ENCODE data around the gene DHFR. TPM values are rescaled to one million over a fixed set of nuclear protein-coding genes. Genes with fewer than 3 reads are reported as not detected.

The DHFR gene
- total and polyA plus RNA-seq, 2 donors (not counting 1 experiment from before 2014, with no cell fraction given) = 8.5 to 12.6 TPM

- intact Hi-C loops (cut with micrococcal nuclease) = no loop called here
- WGBS (ENCODE audit: insufficient coverage) = 72% methylated on average over 16 of the region's 16 CpGs
- Mint-ChIP-seq H3K9me3 (ENCODE audit: insufficient read depth) (no peaks in the 10 kb centered on the region), H3K27ac (peak overlapping the region; percentile 76), H3K27me3 (no peaks in the 10 kb centered on the region), H3K4me1 (peaks cover 13% of the 10 kb centered on the region), H3K4me3 (peak overlapping the region; percentile 53)
- peak overlapping the region in 4 of 5 experiments; percentile 12 to 50 (median 36) for H3K4me3 ChIP-seq (ENCODE audit: control extremely low read depth in 1 of 5, extremely low read depth in 1 of 5, insufficient read depth in 1 of 5, low read depth in 2 of 5, low read length in 4 of 5)
- peak; percentile 51 for DNase-seq
- no peaks in the 10 kb centered on the region for H4K20me1 ChIP-seq (ENCODE audit: control insufficient read depth, insufficient read depth, low read length, poor library complexity, severe bottlenecking)
- H3K9ac ChIP-seq (ENCODE audit: low read length) = peak overlapping the region; percentile 39
- H3K27ac ChIP-seq (ENCODE audit: low read length in 2 of 2) = peak overlapping the region in 1 of 2 donors; percentile 17
- peak; percentile 79 for ATAC-seq (ENCODE audit: low read depth)
- H3K4me1 ChIP-seq (ENCODE audit: control insufficient read depth in 2 of 2, insufficient read depth in 2 of 2, low read length in 2 of 2) = peaks cover 5 to 13% of the 10 kb centered on the region in 2 donors
- H3K9me3 ChIP-seq (ENCODE audit: control extremely low read depth in 1 of 3, control insufficient read depth in 2 of 3, insufficient read depth in 1 of 3, low read length in 2 of 3) = no peaks in the 10 kb centered on the region
- POLR2A ChIA-PET = no interaction called here
- CTCF ChIA-PET = interaction anchor here (0.5 to 2.2 kb wide), 3 partner anchors 66 to 576 kb away, joined by 4 to 10 read pairs (median 7); no protein-coding TSS in a partner anchor
- peak overlapping the region; percentile 58 for H3K4me2 ChIP-seq (replicated peaks; ENCODE audit: low read depth, low read length, poor library complexity, severe bottlenecking)
- H3K36me3 ChIP-seq (replicated peaks in 1 of 2; ENCODE audit: control extremely low read depth in 1 of 2, control insufficient read depth in 1 of 2, extremely low read depth in 1 of 2, insufficient read depth in 2 of 2, low read length in 1 of 2) = peaks cover 25 to 51% of the 10 kb centered on the region in 2 experiments
- H3K79me2 ChIP-seq (ENCODE audit: control insufficient read depth, insufficient read depth, low read length) = no peaks in the 10 kb centered on the region
- H2AFZ ChIP-seq (ENCODE audit: insufficient read depth, low read depth, low read length, poor library complexity, severe bottlenecking) = peak overlapping the region; percentile 44
- TF ChIP-seq CTCF (IDR thresholded peaks at IDR 0.05) (no peak), EZH2 (IDR thresholded peaks at IDR 0.05; ENCODE audit: borderline replicate concordance, insufficient read depth, low read depth, low read length, poor library complexity, severe bottlenecking) (no peak)
- no peaks in the 10 kb centered on the region for H3K27me3 ChIP-seq (replicated peaks in 1 of 4; ENCODE audit: control extremely low read depth in 1 of 4, control insufficient read depth in 3 of 4, insufficient read depth in 4 of 4, low read length in 3 of 4)
Observed at GRCh38 chr5:80668016-80668969, 13.5 kb upstream of the DHFR start.

GRCh38 chr5:80667384-80667783, 12.6 kb upstream of the DHFR start:
- CTCF ChIA-PET = interaction anchor here (0.9 kb wide), 1 partner anchor 576 kb away, joined by 3 read pairs; no protein-coding TSS in a partner anchor
- no peak overlapping the region for H3K4me2 ChIP-seq (replicated peaks; ENCODE audit: low read depth, low read length, poor library complexity, severe bottlenecking)
- peaks cover 24 to 45% of the 10 kb centered on the region in 2 experiments for H3K36me3 ChIP-seq (replicated peaks in 1 of 2; ENCODE audit: control extremely low read depth in 1 of 2, control insufficient read depth in 1 of 2, extremely low read depth in 1 of 2, insufficient read depth in 2 of 2, low read length in 1 of 2)
- H3K27ac ChIP-seq (ENCODE audit: low read length in 2 of 2) = no peak overlapping the region
- no peaks in the 10 kb centered on the region for H3K9me3 Mint-ChIP-seq (ENCODE audit: insufficient read depth)
- intact Hi-C loops (cut with micrococcal nuclease) = no loop called here
- H3K27me3 Mint-ChIP-seq = no peaks in the 10 kb centered on the region
- no peaks in the 10 kb centered on the region for H3K27me3 ChIP-seq (replicated peaks in 1 of 4; ENCODE audit: control extremely low read depth in 1 of 4, control insufficient read depth in 3 of 4, insufficient read depth in 4 of 4, low read length in 3 of 4)
- H3K9me3 ChIP-seq (ENCODE audit: control extremely low read depth in 1 of 3, control insufficient read depth in 2 of 3, insufficient read depth in 1 of 3, low read length in 2 of 3) = no peaks in the 10 kb centered on the region
- POLR2A ChIA-PET = no interaction called here
- H3K4me3 Mint-ChIP-seq = no peak overlapping the region
- TF ChIP-seq CTCF (IDR thresholded peaks at IDR 0.05) = no peak
- no peak for TF ChIP-seq EZH2 (IDR thresholded peaks at IDR 0.05; ENCODE audit: borderline replicate concordance, insufficient read depth, low read depth, low read length, poor library complexity, severe bottlenecking)
- peaks cover 13% of the 10 kb centered on the region for H3K4me1 Mint-ChIP-seq
- peaks cover 5 to 13% of the 10 kb centered on the region in 2 donors for H3K4me1 ChIP-seq (ENCODE audit: control insufficient read depth in 2 of 2, insufficient read depth in 2 of 2, low read length in 2 of 2)
- no peaks in the 10 kb centered on the region for H3K79me2 ChIP-seq (ENCODE audit: control insufficient read depth, insufficient read depth, low read length)
- no peak for ATAC-seq (ENCODE audit: low read depth)
- no peak overlapping the region for H3K9ac ChIP-seq (ENCODE audit: low read length)
- 99% methylated on average over 8 of the region's 8 CpGs for WGBS (ENCODE audit: insufficient coverage)
- no peak overlapping the region for H3K4me3 ChIP-seq (ENCODE audit: control extremely low read depth in 1 of 5, extremely low read depth in 1 of 5, insufficient read depth in 1 of 5, low read depth in 2 of 5, low read length in 4 of 5)
- peak overlapping the region; percentile 10 for H3K27ac Mint-ChIP-seq
- H2AFZ ChIP-seq (ENCODE audit: insufficient read depth, low read depth, low read length, poor library complexity, severe bottlenecking) = peak overlapping the region; percentile 44
- DNase-seq = no peak
- H4K20me1 ChIP-seq (ENCODE audit: control insufficient read depth, insufficient read depth, low read length, poor library complexity, severe bottlenecking) = no peaks in the 10 kb centered on the region

Data from B cell (primary cell).